Measurements from ENCODE around the gene STK38L. TPM values are rescaled to one million over a fixed set of nuclear protein-coding genes. Genes with fewer than 3 reads are reported as not detected.

The STK38L gene
- polyA plus RNA-seq, 3 donors: 4.5 to 20.4 (median 19.3) TPM

DNA sequence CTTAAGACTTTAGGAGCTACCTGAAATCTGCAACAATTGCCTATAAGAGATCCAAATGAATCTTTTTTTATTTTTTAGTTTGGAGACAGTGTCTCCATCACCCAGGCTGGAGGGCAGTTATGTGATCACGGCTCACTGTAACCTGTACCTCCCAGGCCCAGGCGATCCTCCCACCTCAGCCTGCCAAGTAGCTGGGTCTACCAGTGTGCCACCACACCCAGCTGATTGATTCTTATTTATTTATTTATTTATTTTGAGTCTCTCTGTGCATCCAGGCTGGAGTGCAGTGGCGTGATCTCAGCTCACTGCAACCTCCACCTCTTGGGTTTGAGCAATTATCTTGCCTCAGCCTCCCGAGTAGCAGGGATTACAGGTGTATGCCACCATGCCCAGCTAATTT is 26.1 kb downstream of the STK38L start:
- no peak overlapping the region for H3K27ac ChIP-seq (ENCODE audit: low read depth, low read length)

DNA sequence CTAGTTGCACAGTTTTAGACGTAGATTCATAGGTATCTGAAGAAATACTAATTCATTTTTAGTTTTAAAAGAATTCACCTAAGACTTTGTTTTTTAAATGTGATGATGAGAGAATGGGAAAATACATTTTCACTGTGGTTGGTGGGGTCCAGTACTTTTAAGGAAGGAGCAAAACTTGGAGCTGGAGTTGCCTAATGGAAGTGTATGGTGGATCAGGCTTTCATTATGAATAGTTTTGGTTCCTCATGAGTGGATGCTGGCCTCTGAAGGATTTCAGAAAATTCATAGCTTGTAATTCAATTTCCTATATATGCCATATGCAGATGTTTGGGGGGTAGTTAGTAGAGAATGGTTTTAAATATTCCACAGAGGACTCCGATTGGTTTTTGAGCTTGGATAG is 27.1 kb downstream of the STK38L start:
- 96 to 97% (median 97%) methylated on average over 2 of the region's 2 CpGs for WGBS, 3 donors
- no peak overlapping the region for H3K27ac ChIP-seq (ENCODE audit: low read depth, low read length)

More for the DNA sequence above, 26.1 kb downstream of the STK38L start:
- WGBS, 3 donors: 95 to 97% (median 97%) methylated on average over 4 of the region's 4 CpGs

- H3K27ac ChIP-seq (ENCODE audit: low read depth, low read length): no peak overlapping the region
- 24 to 50% (median 33%) methylated on average over 2 of the region's 2 CpGs for WGBS, 3 donors
These were observed 28.4 kb downstream of the STK38L start for GRCh38 chr12:27272373-27273028.

- H3K27ac ChIP-seq (ENCODE audit: low read depth, low read length): no peak overlapping the region
- WGBS, 3 donors: 28 to 83% (median 78%) methylated on average over 5 of the region's 5 CpGs
These were observed 29.0 kb downstream of the STK38L start for GRCh38 chr12:27273114-27273513.

DNA sequence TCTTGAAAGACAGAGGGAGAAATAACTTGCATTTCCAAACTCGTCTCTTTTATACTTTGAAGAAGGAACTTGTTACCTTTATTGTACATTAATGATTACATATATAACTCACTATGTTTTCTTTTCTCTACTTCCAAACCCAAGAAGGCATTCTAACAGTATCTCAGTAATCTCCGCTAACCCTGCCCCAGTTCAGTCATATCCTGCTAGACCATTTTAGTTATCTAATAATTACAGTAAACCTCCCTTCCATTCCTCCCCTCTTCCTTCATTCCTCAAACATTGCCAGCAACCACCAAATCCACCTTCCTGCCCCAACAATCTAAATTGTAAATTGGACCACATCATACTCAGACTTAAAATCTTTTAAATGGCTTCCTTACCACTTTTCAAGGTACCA is 30.6 kb downstream of the STK38L start:
- 76 to 94% (median 92%) methylated on average over 2 of the region's 2 CpGs for WGBS, 3 donors

GRCh38 chr12:27276275-27276674 is 32.2 kb downstream of the STK38L start:
- no peak overlapping the region for H3K27ac ChIP-seq (ENCODE audit: low read depth, low read length)
- WGBS, 3 donors: 76 to 84% (median 79%) methylated on average over 3 of the region's 3 CpGs

More for the DNA sequence above, 30.6 kb downstream of the STK38L start:
- H3K27ac ChIP-seq (ENCODE audit: low read depth, low read length): no peak overlapping the region

- WGBS, 3 donors: 29 to 68% (median 54%) methylated on average over 1 of the region's 1 CpG
- no peak overlapping the region for H3K27ac ChIP-seq (ENCODE audit: low read depth, low read length)
These were observed 33.8 kb downstream of the STK38L start for GRCh38 chr12:27277846-27278260.

DNA sequence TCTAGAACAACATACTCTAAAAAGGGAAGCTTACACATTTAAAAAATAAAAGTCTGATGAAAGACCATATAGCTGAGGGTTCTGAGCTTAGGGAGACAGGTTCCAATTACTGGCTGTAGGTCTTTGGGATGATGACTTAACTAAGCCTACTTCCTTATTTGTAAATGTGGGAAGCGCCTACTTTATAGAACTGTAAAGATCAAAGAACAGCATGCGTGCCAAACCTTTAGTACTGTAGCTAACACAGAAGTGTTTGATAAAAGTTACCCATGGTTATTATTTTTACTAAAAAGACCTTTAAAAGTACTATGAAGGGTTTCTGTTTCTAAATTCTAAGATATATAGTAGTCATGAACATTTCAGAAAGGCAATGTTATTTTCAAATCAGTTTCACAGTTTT is 35.7 kb downstream of the STK38L start:
- WGBS, 3 donors: 35 to 54% (median 50%) methylated on average over 2 of the region's 2 CpGs

GRCh38 chr12:27280412-27280811 is 36.3 kb downstream of the STK38L start:
- WGBS, 3 donors: 58 to 81% (median 73%) methylated on average over 5 of the region's 5 CpGs
- no peak overlapping the region for H3K27ac ChIP-seq (ENCODE audit: low read depth, low read length)

More for the DNA sequence above, 35.7 kb downstream of the STK38L start:
- no peak overlapping the region for H3K27ac ChIP-seq (ENCODE audit: low read depth, low read length)

DNA sequence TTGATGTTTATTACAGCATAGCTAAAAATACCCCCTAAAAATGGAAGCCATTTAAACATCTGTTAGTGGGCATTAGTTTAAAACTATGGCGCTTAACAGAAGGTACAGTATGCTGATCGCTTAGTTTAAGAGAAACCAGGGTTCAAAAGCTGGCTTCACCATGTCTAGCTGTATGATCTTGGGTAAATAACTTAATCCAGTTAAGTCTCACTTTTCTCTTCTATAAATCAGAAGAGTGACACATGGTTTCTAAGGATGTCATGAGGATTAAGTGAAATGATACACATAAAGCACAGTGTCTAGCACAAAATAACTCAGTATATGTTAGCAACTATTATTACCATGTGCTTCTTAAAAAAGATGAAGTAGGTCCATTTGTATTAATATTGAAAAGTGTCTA is 38.7 kb downstream of the STK38L start:
- no peak overlapping the region for H3K27ac ChIP-seq (ENCODE audit: low read depth, low read length)
- 86 to 98% (median 98%) methylated on average over 2 of the region's 2 CpGs for WGBS, 3 donors

- 84 to 93% (median 91%) methylated on average over 3 of the region's 3 CpGs for WGBS, 3 donors
- H3K27ac ChIP-seq (ENCODE audit: low read depth, low read length): no peak overlapping the region
These were observed 39.9 kb downstream of the STK38L start for GRCh38 chr12:27284021-27284420.

GRCh38 chr12:27284751-27285150 is 40.7 kb downstream of the STK38L start:
- WGBS, 3 donors: 51 to 71% (median 65%) methylated on average over 2 of the region's 2 CpGs
- H3K27ac ChIP-seq (ENCODE audit: low read depth, low read length): no peak overlapping the region

GRCh38 chr12:27285403-27285802 is 41.3 kb downstream of the STK38L start:
- no peak overlapping the region for H3K27ac ChIP-seq (ENCODE audit: low read depth, low read length)
- WGBS, 3 donors: 67 to 91% (median 91%) methylated on average over 1 of the region's 1 CpG

DNA sequence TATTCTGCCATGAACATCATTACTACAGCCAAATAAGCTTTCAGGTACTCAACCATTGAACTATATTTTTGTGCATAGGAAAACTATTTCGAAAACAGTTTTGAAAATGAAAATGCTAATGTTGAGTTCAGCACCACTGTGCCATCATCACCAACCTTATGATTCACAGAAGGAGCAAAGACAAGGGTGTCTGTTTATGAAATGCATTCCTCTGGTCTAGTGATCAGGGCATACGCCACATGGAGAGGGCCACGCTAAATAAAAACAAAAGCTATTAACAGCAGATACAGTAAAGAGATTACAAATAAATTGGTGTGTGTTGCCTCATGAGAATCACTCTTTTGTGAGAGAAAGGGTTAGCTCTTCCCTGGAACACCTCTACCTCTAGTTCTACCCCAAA is 45.3 kb downstream of the STK38L start:
- WGBS, 3 donors: 95 to 99% (median 96%) methylated on average over 3 of the region's 3 CpGs
- H3K27ac ChIP-seq (ENCODE audit: low read depth, low read length): no peak overlapping the region

DNA sequence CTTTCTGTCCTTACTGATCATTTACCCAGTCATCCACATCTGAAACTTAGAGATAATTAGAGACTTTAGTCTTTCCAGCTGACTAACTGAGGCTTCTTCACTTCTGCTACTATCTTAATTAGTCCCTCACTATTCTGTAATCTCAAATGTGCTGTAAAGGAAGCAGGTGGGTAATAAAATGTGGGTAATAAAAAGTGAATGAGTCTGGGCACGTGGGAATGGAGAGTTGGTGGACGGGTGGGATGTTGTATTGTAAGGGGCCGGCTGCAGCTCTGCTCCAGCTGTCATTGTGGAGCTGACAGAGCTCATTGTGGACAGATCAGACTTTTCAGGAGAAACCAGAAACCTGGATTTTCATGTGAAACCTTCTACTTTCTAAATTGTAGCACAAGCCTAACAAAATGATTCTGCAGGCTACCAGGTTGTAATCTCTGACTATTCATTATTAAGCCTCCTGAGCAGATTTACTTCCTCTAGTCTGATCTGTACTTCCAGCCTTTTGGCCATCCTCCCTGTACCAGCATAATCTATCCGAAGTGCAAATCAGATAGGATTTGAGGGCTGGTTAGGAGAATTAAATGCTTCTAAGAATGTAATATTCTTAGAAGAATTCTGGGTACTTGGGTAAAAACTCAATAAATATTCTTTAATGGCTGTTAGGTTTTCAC is 46.5 kb downstream of the STK38L start:
- no peak overlapping the region for H3K27ac ChIP-seq (ENCODE audit: low read depth, low read length)
- WGBS, 3 donors: 47 to 71% (median 70%) methylated on average over 4 of the region's 4 CpGs

GRCh38 chr12:27291862-27292261 is 47.8 kb downstream of the STK38L start:
- 5 to 39% (median 37%) methylated on average over 1 of the region's 1 CpG for WGBS, 3 donors
- no peak overlapping the region for H3K27ac ChIP-seq (ENCODE audit: low read depth, low read length)

GRCh38 chr12:27292718-27293117 is 48.6 kb downstream of the STK38L start:
- no peak overlapping the region for H3K27ac ChIP-seq (ENCODE audit: low read depth, low read length)
- WGBS, 3 donors: 73 to 92% (median 79%) methylated on average over 2 of the region's 2 CpGs

DNA sequence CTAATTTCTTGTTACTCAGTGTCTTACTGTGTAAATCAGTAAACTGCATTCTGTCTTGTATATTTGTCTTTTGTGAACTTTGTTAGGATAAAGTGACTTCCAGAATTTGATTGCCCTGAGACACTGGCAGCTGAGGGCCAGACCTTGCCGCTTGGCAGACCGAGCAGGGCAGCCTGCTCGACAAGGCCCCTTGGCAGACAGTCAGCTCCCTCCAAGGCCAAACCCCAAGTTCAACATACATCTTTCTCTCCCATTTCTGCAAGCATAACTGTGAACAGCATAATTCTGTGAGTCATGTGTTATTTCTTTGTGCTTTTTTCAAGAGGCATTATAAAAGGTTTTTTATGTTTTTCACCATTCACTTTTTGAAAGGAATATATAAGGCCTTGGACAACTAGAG is 49.4 kb downstream of the STK38L start:
- H3K27ac ChIP-seq (ENCODE audit: low read depth, low read length): no peak overlapping the region
- WGBS, 3 donors: 16 to 70% (median 60%) methylated on average over 3 of the region's 3 CpGs

DNA sequence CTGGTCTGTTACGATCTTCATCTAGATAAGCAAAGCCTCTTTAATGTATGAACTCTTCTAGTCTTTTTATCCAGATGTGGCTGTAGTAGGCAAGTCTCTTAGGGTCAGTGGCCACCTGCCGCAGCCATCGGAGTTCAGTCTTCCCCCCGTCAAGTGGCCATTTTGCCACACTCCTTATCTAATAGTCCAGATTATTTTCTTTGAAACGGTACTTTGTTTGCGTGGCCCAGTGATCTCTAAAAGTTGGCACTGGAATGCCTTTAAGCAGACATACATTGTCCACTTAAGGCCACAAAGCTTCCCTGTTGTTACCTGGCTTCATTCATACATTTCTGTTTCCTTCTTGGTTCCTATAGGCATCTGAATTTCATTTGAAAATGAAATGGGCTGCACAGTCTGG is 52.6 kb downstream of the STK38L start:
- 61 to 88% (median 78%) methylated on average over 6 of the region's 6 CpGs for WGBS, 3 donors
- H3K27ac ChIP-seq (ENCODE audit: low read depth, low read length): no peak overlapping the region

GRCh38 chr12:27297566-27297965 is 53.5 kb downstream of the STK38L start:
- 66 to 85% (median 78%) methylated on average over 4 of the region's 4 CpGs for WGBS, 3 donors
- no peak overlapping the region for H3K27ac ChIP-seq (ENCODE audit: low read depth, low read length)

Measured in adipose tissue (tissue), 3 donors.